Measurements from ENCODE around the gene CTSW. TPM values are rescaled to one million over a fixed set of nuclear protein-coding genes. Genes with fewer than 3 reads are reported as not detected.

CTSW gene
- polyA plus RNA-seq, 2 of the 4 experiments (the other 2 are of a cell fraction), result not detected

GRCh38 chr11:65854852-65855837 lies 24.5 kb upstream of the CTSW start:
- peaks cover 23% of the 10 kb centered on the region for H3K4me1 ChIP-seq
- no peak overlapping the region for H3K27ac ChIP-seq
- ChIA-PET CTCF (interaction anchor here (0.9 to 2.3 kb wide), 4 partner anchors 10 to 191 kb away, joined by 3 to 13 read pairs (median 3); partner anchors contain the start of gene FIBP), POLR2A (interaction anchor here (0.5 kb wide), 1 partner anchor 12 kb away, joined by 4 read pairs; no protein-coding TSS in a partner anchor)
- peak overlapping the region; percentile 88 for H3K4me2 ChIP-seq
- TF ChIP-seq HDAC2 (IDR thresholded peaks at IDR 0.05) (no peak), ZFP36 (IDR thresholded peaks at IDR 0.05; ENCODE audit: borderline replicate concordance, partially characterized antibody) (no peak), GATA3 (IDR thresholded peaks at IDR 0.05; ENCODE audit: borderline replicate concordance) (no peak), EHMT2 (IDR thresholded peaks at IDR 0.05; ENCODE audit: low read depth) (no peak), HOXA7 (CRISPR knock-in tag; IDR thresholded peaks at IDR 0.05) (no peak), ATOH8 (CRISPR knock-in tag; IDR thresholded peaks at IDR 0.05; ENCODE audit: low read depth) (no peak), RCOR1 (IDR thresholded peaks at IDR 0.05; ENCODE audit: low read depth, low read length) (no peak), CHD2 (IDR thresholded peaks at IDR 0.05; ENCODE audit: low read length, partially characterized antibody) (no peak), FOSL2 (IDR thresholded peaks at IDR 0.05) (no peak), FOSL2 (CRISPR knock-in tag; IDR thresholded peaks at IDR 0.05) (no peak)
- TF ChIP-seq, protein P1, sequence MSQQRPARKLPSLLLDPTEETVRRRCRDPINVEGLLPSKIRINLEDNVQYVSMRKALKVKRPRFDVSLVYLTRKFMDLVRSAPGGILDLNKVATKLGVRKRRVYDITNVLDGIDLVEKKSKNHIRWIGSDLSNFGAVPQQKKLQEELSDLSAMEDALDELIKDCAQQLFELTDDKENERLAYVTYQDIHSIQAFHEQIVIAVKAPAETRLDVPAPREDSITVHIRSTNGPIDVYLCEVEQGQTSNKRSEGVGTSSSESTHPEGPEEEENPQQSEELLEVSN (IDR thresholded peaks at IDR 0.05; ENCODE audit: borderline replicate concordance, low read depth), result no peak
- TF ChIP-seq, protein P2, sequence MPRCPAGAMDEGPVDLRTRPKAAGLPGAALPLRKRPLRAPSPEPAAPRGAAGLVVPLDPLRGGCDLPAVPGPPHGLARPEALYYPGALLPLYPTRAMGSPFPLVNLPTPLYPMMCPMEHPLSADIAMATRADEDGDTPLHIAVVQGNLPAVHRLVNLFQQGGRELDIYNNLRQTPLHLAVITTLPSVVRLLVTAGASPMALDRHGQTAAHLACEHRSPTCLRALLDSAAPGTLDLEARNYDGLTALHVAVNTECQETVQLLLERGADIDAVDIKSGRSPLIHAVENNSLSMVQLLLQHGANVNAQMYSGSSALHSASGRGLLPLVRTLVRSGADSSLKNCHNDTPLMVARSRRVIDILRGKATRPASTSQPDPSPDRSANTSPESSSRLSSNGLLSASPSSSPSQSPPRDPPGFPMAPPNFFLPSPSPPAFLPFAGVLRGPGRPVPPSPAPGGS (IDR thresholded peaks at IDR 0.05), result no peak
- no peaks in the 10 kb centered on the region for H3K9me3 ChIP-seq
- H3K4me3 ChIP-seq, result no peak overlapping the region
- FAIRE-seq (no peak), ATAC-seq (no peak), DNase-seq (ENCODE audit: low read depth in 1 of 2, low spot score in 1 of 2) (no peak)
- WGBS (ENCODE audit: missing lambda C conversion rate), result 90% methylated on average over 14 of the region's 15 CpGs

- ChIA-PET CTCF (interaction anchor here (1.4 kb wide), 1 partner anchor 38 kb away, joined by 4 read pairs; no protein-coding TSS in a partner anchor), POLR2A (no interaction called here)
- Histone ChIP-seq H3K4me3 (peak overlapping the region; percentile 70), H3K27ac (no peak overlapping the region), H3K4me1 (peaks cover 23% of the 10 kb centered on the region), H3K9me3 (no peaks in the 10 kb centered on the region), H3K4me2 (peak overlapping the region; percentile 88)
- 89% methylated on average over 15 of the region's 15 CpGs for WGBS (ENCODE audit: missing lambda C conversion rate)
- TF ChIP-seq HDAC2 (IDR thresholded peaks at IDR 0.05) (no peak), TFCP2L1 (CRISPR knock-in tag; IDR thresholded peaks at IDR 0.05) (no peak), CBX2 (IDR thresholded peaks at IDR 0.05; ENCODE audit: borderline replicate concordance, low read depth) (no peak)
- DNase-seq (ENCODE audit: low read depth in 1 of 2, low spot score in 1 of 2) (no peak), FAIRE-seq (no peak), ATAC-seq (no peak)
These were observed 23.7 kb upstream of the CTSW start for GRCh38 chr11:65855927-65856363.

GRCh38 chr11:65856689-65857499 lies 22.7 kb upstream of the CTSW start:
- ChIA-PET CTCF (interaction anchor here (0.9 to 1.4 kb wide), 2 partner anchors 28 to 39 kb away, joined by 3 to 4 read pairs; no protein-coding TSS in a partner anchor), POLR2A (interaction anchor here (1.0 to 3.4 kb wide), 2 partner anchors 137 to 146 kb away, joined by 8 to 17 read pairs; partner anchors contain the start of gene RNASEH2C)
- DNase-seq (ENCODE audit: low read depth in 1 of 2, low spot score in 1 of 2) (peak in 1 of 2 experiments; percentile 81), FAIRE-seq (no peak), ATAC-seq (peak; percentile 27 to 33)
- Histone ChIP-seq H3K4me3 (peak overlapping the region; percentile 70), H3K9me3 (no peaks in the 10 kb centered on the region), H3K4me1 (peaks cover 28% of the 10 kb centered on the region), H3K27ac (peak overlapping the region; percentile 95 to 97), H3K4me2 (peak overlapping the region; percentile 88)
- WGBS (ENCODE audit: missing lambda C conversion rate), result 2% methylated on average over 25 of the region's 57 CpGs
- TF ChIP-seq ZSCAN20 (CRISPR knock-in tag; IDR thresholded peaks at IDR 0.05) (no peak), ZFP36 (IDR thresholded peaks at IDR 0.05; ENCODE audit: borderline replicate concordance, partially characterized antibody) (no peak), HEYL (CRISPR knock-in tag; IDR thresholded peaks at IDR 0.05) (no peak), RFX5 (IDR thresholded peaks at IDR 0.05) (no peak), PHF8 (IDR thresholded peaks at IDR 0.05; ENCODE audit: borderline replicate concordance, low read depth) (peak; percentile 27; the same call in 1 of the 2 replicates), PBX3 (IDR thresholded peaks at IDR 0.05) (peak; percentile 13; the same call in 1 of the 2 replicates), HMGXB4 (CRISPR knock-in tag; IDR thresholded peaks at IDR 0.05; ENCODE audit: borderline replicate concordance) (no peak; the same call in 1 of the 2 replicates), ZC3H11A (IDR thresholded peaks at IDR 0.05) (no peak), TFCP2L1 (CRISPR knock-in tag; IDR thresholded peaks at IDR 0.05) (no peak)
- TF ChIP-seq, protein P3, sequence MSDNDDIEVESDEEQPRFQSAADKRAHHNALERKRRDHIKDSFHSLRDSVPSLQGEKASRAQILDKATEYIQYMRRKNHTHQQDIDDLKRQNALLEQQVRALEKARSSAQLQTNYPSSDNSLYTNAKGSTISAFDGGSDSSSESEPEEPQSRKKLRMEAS (IDR thresholded peaks at IDR 0.05), result peak; percentile 57; the same call in 1 of the 2 replicates
